GM12875 (cell line): Measurements from ENCODE around the gene FNIP2.

Source experiments
- H3K4me3 ChIP-seq: one replicate; pipeline ENCODE4 v1.5.1; 2011; ENCODE audit warnings: low read depth, low read length, control low read depth
- TF ChIP-seq, protein P1 (sequence below): IDR thresholded peaks from 2 replicates; pipeline ENCODE4 v1.5.1; 2011; ENCODE audit warnings: low read depth, mild to moderate bottlenecking, control low read depth, inconsistent platforms, low read length, moderate library complexity, borderline replicate concordance; ENCODE audit not compliant: insufficient read depth

The FNIP2 gene

GRCh38 chr4:158810487-158811215 is 41.8 kb downstream of the FNIP2 start:
- no peak overlapping the region for H3K4me3 ChIP-seq
- TF ChIP-seq, protein P1, sequence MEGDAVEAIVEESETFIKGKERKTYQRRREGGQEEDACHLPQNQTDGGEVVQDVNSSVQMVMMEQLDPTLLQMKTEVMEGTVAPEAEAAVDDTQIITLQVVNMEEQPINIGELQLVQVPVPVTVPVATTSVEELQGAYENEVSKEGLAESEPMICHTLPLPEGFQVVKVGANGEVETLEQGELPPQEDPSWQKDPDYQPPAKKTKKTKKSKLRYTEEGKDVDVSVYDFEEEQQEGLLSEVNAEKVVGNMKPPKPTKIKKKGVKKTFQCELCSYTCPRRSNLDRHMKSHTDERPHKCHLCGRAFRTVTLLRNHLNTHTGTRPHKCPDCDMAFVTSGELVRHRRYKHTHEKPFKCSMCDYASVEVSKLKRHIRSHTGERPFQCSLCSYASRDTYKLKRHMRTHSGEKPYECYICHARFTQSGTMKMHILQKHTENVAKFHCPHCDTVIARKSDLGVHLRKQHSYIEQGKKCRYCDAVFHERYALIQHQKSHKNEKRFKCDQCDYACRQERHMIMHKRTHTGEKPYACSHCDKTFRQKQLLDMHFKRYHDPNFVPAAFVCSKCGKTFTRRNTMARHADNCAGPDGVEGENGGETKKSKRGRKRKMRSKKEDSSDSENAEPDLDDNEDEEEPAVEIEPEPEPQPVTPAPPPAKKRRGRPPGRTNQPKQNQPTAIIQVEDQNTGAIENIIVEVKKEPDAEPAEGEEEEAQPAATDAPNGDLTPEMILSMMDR: no peak

DNA sequence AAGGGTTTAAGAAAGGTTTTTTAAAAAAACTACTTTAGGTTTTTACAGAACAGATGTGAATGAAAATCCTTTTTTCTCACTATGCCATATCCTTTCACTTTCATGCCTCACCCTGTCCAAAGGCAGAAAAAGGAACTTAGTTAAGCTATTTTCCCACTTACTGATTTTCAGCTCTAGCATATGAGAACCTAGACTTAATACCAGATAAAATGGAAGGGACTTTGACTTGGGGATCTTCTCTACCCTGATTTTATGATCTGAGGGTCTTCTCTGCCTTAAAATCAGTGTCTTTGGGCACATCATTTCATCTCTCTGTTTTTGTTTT is 42.4 kb downstream of the FNIP2 start:
- TF ChIP-seq, protein P1: no peak
- H3K4me3 ChIP-seq: no peak overlapping the region

- TF ChIP-seq, protein P1: no peak
- H3K4me3 ChIP-seq: no peak overlapping the region
These were observed 42.9 kb downstream of the FNIP2 start for GRCh38 chr4:158811704-158812103.

DNA sequence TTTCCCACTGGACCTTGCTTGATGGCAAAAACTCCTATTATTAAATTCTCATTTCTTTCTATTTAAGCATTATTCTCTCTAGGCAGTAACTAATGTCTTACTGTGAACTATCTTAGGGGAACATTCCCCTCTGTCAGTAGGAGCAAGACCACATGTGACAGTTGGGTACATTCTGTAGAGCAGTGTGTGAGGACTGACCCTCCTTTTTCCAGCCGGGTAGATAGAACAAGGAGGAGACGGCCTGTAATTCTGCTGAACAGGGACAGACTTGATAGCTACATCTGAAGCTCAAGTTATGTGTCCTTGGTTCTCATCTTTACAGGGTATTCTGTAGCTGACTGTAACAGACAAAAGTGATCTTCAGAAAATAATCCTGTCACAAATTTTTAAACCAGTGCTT is 43.3 kb downstream of the FNIP2 start:
- TF ChIP-seq, protein P1: no peak
- H3K4me3 ChIP-seq: no peak overlapping the region

GRCh38 chr4:158812543-158812942 is 43.7 kb downstream of the FNIP2 start:
- H3K4me3 ChIP-seq: no peak overlapping the region
- TF ChIP-seq, protein P1: no peak

DNA sequence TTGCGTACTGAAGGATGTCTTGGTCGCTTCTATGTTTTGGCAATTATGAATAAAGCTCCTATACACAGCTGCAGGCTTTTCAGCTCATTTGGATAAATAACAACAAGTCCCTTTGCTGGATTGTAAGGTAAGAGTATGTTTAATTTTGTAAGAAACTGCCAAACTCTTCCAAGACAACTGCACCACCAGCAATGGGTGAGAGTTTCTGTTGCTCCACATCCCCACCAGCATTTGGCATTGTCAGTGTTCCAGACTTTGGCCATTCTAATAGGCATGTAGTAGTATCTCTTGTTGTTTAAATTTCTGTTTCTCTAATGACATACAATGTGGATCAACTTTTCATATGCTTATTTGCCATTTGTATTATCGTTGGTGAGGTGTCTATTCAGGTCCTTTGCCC is 44.3 kb downstream of the FNIP2 start:
- H3K4me3 ChIP-seq: no peak overlapping the region
- TF ChIP-seq, protein P1: no peak

DNA sequence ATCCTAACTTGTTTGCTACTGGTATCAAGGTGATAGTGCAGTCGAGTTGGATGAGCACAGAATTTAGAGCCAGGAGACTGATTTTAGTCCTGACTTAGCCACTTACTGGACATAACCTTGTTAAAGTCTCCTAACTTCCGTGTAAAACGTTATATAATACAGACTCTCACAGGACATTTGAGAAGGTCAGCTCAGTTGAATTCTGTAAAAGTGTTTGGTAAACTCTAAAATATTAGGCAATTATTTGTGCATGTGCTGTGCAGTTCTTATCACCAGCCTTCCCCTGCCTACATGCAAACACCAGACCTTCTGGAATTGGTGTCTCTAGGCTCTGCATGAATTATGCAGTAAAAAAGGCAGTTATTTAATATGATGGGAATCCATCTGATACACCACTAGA is 45.4 kb downstream of the FNIP2 start:
- no peak overlapping the region for H3K4me3 ChIP-seq
- TF ChIP-seq, protein P1: no peak
